Activated T-cell treated with anti-CD3 and anti-CD28 coated beads for 4 hours (primary cell): Measurements from ENCODE around the gene INKA2.
A peak's percentile ranks its signal among the peaks of the same experiment; 100 is the strongest.
"Not testable (repeated sequence)": the region's sequence is repeated elsewhere in the genome, so short reads cannot be mapped to it uniquely, and the experiment has no call there.

Experiments
- DNase-seq: peaks from one replicate; pipeline ENCODE4 v3.0.0-alpha.2; 2020

The INKA2 gene

DNA sequence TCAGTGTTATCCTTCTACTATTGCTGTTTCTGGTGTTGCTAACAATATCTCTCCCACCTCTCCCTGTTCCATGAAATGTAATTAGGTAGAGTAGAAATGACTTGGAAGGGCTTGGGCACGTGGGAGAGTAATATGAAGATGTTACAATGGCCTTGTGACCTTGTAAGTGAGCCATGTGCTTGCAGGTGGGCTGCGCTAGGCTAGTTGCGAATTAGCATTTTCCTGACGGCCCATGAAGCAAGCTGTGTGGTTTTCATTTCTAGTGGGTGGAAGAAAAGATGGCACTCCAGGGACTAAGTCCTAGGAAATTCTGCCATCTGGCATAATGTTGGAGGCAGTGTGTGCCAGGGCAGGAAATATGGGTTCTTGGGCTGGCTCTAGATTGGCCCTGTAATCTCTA lies 8.8 kb upstream of the INKA2 start:
- DNase-seq: no peak

DNA sequence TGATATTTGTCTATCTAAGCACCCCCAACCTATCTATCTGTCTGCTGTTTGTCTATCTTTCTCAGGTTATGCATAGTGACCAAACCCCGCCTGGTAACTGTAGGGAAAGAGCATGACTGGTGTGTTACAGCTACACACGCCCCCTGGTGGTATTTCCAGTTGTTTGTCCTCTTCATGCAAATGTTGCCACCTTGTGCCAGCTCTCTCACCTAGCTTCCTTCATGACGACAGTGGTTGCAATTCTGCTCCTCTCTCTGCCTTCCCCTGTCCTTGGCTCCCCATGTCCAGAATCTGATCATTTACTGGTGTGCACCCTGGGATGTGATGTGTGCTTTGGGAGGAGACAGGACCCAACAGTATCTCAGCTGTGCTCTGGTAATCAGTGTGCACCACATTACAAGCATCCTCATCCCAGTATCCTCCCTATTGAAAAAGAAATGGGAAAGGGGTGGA lies 8.1 kb upstream of the INKA2 start:
- DNase-seq: peak; percentile 56

GRCh38 chr1:111746614-111746999 lies 7.4 kb upstream of the INKA2 start:
- DNase-seq: no peak

GRCh38 chr1:111745675-111746613 lies 6.7 kb upstream of the INKA2 start:
- DNase-seq: no peak

DNA sequence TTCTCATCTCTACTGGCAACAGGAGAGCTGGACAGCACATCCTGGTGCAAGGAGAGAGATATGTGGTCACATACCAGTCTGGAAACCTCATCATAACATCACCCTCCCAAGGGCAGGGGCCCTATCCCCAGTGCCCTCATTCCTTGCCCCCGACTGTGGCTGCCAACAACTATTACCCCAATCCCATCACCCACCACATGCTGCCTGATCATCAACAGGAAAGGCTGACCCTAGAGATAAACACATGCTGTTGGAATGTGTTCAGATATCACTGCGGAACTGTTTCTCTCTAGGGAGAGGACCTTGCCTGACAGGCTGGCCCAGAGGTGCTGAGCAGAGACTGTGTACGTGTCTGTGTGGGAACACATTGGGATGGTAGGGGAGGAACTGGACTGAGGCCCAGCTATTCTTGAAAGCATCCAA lies 4.5 kb upstream of the INKA2 start:
- no peak for DNase-seq

- DNase-seq: no peak
Observed at GRCh38 chr1:111742938-111743549, 3.8 kb upstream of the INKA2 start.

DNA sequence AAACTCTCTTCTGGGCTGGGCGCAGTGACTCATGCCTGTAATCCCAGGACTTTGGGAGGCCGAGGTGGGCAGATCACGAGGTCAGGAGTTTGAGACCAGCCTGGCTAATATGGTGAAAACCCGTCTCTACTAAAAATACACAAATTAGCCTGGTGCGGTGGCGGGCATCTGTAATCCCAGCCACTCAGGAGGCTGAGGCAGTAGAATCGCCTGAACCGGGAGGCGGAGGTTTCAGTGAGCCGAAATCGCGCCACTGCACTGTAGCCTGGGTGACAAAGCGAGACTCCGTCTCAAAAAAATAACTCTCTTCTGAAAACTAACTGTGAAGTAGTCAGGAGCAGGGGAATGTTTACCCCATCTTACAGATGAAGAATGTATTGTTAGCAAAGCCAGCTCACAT lies 3.1 kb upstream of the INKA2 start:
- not testable (repeated sequence) for DNase-seq

DNA sequence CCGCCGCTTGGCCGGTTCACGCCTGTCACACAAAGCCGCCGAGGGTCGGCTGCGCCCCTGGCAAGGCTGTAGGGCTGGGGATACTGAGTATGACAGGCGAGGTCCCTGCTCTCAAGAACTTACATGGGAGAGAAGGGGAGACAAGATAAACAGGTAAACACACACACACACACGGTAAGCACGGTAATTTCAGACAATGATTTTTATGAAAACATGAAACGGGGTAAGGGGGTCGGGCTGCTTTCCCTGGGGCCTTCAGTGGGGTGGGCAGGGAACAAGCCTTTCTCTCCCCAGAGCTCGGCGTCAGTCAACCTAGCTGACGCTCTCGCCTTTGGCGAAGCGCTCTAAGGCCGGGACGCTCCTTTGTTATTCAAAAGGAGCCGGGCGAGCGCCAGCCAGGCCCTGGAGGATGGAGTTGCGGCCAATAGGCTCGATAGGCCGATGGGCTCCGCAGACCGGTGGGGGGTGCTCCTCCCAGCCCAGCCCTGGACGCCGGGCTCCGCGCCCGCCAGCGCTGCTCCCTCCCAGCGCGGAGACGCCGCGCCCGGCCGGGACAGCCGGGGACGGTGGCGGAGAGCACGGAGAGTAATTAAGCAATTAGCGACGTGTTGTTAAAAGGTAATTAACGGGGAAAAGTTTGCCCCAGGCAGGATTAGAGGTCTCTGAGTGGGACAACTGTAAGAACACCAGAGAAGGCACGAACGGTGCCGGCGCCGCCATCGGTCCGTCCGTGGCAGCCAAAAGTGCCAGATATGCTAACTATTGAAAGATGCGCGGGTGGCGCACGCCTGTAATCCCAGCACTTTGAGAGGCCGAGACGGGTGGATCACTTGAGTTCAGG lies 950 bp upstream of the INKA2 start:
- DNase-seq: no peak

- DNase-seq: peak; percentile 26
Observed at GRCh38 chr1:111738436-111739193, 580 bp downstream of the INKA2 start.

- DNase-seq: no peak
Observed at GRCh38 chr1:111738133-111738435, 1.1 kb downstream of the INKA2 start.

DNA sequence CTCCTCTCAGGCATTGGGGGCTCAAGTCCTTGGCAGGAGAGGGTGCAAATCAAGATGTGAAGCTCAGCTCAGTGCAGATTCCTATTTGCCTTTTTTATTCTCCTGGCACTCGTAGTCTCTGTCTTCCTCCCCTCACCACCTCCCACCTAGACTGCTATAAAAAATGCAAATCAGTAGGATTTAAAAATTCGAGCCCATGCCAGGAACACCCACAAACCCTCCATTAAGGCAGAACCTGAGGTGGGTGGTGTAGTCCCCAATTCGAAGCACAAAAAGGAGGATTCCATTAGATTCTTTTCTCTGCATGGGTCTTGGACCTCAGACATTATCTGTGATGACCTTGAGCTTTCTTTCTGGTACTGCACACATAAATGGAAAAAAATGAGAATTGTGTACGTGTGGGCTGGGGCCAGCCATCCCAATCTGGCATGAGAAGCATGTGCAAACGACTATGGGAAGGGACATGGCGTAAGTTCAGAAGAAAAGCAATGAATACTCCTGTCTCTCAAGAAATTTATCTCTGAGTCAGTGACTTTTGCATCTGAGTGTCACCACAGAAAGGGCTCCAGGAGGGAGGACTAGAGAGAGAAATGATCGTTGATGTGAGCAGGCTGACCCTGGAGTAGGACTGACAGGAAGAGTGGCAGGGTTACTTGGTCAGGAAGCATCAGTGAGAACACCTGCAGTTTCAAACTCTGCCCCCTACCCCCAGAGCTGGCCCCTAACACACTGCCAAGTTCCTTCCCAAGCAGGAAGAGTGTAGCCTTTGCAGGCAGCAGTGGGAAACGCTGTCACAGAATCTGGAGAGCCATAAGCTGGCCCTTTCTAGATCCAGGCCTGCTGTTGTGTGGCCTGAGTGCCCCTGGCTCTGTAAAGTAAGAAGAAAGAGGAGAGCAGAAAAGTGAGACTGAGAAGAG lies 1.7 kb downstream of the INKA2 start:
- no peak for DNase-seq

DNA sequence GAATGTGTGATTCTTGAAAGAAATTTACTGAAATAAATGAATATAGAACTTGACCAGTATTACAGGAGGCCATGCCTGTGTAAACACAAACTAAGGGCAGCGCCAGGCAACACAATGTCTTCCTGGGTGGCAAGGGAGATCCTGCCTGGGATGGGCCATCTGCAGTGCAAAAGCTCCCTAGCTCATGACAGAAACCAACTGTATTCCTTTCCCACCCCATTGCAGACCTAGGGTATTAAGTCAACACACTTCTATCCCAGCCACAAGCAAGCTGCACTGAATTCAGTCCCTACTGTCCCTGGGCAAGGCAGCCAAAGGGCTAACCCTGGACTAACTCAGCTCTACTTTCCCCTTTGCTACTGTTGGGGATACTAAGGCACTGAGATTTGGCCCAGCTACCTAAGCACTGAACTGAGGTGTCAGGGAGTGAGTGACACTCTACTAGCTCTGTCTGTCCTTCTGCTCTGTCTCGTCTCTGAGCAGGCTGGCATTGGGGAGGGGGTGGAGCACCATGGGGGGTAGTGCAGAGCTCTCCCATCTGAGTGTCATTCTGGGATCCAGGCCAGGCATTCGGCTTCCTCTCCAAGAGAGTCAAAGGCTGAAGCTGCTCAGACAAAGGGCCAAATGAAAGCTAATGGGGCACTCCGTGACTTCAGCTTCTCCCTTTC lies 2.5 kb downstream of the INKA2 start:
- DNase-seq: no peak

- DNase-seq: no peak
Observed at GRCh38 chr1:111735858-111736544, 3.2 kb downstream of the INKA2 start.

GRCh38 chr1:111735321-111735720 lies 3.9 kb downstream of the INKA2 start:
- no peak for DNase-seq

GRCh38 chr1:111734856-111735255 lies 4.3 kb downstream of the INKA2 start:
- no peak for DNase-seq

GRCh38 chr1:111734426-111734825 lies 4.8 kb downstream of the INKA2 start:
- no peak for DNase-seq

DNA sequence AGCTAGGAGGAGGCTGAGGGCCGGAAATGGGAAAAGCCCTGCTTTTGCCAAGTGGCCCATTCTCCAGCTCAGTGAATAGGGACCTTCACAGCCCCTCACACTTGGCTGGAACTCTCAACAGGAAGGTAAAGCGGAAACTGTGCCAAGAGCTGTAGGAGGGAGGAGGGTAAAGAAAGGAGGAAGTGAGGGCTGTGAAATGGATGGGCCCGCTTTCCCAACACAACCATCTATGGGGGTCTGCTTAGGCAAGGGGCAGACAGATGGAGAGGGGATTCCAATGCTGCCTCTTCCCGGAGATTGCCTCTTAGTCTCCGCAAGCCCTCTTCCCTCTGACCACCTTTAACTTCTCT lies 5.2 kb downstream of the INKA2 start:
- DNase-seq: no peak

DNA sequence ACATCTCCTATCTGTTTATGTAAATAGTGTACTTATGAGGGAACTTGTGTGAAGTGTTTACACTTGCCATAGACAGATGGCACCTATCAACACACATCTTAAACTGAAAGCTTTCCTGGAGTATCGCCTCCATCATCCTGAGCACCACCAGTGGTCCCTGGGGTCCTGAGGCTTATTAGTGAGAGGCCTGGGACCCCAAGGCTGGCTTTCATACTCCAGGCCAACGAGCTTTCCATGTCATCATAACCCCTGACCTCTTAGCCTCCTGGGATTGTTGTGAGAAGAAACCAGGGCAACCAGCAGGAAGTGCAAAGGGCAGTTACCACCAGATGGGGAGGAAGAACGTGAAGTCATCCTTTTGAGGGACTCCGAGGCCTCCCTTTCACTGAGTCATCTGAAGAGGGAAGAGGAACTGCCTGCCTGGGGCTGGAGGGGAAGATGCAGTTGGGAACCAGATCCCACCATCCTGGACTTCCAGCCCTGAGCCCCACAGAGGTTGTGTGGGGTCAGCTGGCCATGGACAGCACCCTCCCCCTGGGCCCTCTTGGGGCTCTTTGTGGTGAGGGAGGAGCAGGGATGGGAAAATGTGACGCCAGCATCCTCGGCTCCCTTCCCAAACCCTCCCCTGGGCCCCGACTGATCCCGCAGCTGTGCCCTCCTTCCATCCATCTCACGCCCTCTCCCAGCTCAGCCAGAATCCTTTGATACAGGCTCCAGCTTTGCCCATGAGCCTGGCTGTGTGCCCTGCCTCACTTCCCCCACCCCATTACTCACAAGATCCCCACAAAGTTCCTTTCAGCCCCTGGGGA lies 5.8 kb downstream of the INKA2 start:
- no peak for DNase-seq

- no peak for DNase-seq
Observed at GRCh38 chr1:111732718-111733117, 6.5 kb downstream of the INKA2 start.

- no peak for DNase-seq
Observed at GRCh38 chr1:111731956-111732355, 7.2 kb downstream of the INKA2 start.
